GM18505 (cell line): Measurements from ENCODE around the gene SERPINA5.
"Not testable (repeated sequence)": the region's sequence is repeated elsewhere in the genome, so short reads cannot be mapped to it uniquely, and the experiment has no call there.

Experiments used
- ATAC-seq: cut with Tn5 transposase; IDR thresholded peaks from one replicate; pipeline ENCODE4 v1.9.1; 2021; ENCODE audit not compliant: unreplicated experiment
- POLR2A ChIP-seq: IDR thresholded peaks from 4 replicates; pipeline ENCODE4 v1.6.1; 2011; ENCODE audit warnings: borderline replicate concordance; ENCODE audit not compliant: insufficient read depth, insufficient read length; ENCODE audit errors: extremely low read depth

SERPINA5 gene

DNA sequence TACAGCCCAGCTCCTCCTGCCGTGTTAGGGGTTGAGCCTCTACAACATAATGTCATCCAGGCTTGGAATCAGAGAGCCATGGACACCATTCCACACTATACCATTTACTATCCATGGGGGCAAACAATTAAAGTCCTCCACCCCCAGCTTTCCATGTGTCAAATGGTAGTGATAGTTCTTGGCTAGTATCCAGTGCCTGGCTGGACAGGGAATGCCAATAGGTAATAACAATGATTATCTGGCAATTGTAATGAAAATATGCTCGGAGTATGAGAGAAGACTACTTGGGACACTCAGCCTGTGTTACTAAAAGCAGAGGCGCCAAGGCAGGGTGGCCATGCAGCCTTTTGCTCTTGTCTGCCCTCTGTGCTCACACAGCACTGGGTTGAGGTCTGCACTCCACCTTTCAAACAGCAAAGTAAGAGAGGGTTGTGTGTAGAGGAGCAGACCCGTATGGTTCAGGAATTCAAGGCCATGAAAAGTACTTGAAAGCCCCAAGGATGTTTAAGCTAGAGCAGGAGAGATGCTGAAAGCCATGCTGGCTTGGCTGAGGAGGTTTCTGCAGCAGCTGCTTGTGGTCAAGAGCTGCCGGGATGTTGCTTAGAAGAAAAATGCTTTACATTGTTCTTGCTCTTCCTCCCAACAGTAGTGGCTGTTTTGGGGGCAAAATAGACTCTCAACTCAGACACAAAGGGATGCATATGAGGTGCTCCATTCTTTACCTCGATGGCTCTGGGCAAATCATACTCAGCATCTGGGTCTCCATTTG is 41.6 kb downstream of the SERPINA5 start:
- ATAC-seq, result no peak
- TF ChIP-seq POLR2A, result no peak

DNA sequence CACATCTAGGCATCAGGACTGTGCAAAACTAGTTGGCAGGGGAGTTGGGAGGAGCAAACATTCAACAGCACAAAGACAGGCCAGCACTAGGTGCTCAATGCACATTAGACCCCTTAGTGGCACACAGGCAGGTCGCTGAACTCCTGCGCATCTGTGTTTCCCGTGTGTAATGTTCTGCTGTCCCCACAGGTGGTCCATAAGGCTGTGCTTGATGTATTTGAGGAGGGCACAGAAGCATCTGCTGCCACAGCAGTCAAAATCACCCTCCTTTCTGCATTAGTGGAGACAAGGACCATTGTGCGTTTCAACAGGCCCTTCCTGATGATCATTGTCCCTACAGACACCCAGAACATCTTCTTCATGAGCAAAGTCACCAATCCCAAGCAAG is 42.2 kb downstream of the SERPINA5 start:
- no peak for ATAC-seq
- no peak for TF ChIP-seq POLR2A

DNA sequence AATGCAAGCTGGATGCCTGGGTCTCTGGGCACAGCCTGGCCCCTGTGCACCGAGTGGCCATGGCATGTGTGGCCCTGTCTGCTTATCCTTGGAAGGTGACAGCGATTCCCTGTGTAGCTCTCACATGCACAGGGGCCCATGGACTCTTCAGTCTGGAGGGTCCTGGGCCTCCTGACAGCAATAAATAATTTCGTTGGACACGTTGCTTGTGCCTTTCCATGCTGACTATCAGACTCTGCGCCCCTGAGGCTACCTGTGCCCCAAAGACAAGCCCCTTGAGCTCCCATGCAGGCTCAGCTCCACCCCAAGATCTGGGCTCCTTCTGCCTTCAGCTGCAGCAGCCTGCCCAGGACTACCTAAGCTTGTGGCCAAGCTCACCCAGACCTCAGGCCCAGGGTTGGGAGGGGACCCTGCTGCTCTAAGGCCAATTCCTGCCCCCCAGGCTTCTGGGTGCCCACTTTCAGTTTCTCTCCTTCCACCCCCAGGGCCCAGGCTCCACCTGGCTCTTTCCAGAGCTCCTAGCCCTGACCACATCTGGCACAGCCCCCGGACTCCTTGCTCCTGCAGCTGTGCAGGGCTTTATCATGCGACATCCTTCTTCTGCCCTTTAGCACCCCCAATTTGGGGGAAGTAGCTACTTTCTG is 42.8 kb downstream of the SERPINA5 start:
- no peak for TF ChIP-seq POLR2A
- no peak for ATAC-seq

DNA sequence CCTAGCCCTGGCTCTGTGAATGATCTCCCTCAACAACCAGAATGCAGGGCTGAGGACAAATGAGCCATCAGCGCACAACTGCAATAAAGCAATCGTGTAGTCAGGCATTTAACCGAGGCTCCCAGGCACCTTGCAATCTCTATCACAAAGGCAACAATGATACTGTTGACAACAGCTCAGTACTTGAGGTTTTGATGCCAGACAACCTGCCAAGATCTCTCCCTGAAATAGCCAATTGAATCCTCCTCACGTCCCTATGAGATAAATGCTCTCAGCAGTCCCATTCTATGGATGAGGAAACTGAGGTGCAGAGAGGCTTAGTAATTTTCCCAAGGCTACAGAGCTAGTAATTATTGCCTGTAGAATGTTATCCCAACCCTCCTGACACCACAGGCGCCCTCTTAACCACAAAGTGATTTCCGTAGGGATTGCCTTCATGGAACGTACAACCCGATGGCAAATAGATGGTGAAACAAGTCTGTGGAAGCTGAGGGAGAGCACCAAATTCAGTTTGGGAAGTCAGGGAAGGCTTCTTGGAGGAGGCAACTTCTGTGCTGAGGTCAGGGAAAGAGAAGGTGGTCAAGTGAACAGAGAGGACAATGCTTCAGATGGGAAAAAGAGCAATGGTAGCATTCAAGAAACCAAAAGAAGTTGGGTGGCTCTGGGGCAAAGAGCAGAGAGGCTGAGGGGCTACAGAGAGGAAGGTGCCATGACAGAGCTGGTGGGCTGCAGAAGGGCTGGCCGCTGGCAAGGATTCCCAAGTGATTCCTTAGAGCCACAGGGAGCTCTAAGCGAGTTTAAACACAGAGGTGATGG is 43.5 kb downstream of the SERPINA5 start:
- no peak for ATAC-seq
- no peak for TF ChIP-seq POLR2A

DNA sequence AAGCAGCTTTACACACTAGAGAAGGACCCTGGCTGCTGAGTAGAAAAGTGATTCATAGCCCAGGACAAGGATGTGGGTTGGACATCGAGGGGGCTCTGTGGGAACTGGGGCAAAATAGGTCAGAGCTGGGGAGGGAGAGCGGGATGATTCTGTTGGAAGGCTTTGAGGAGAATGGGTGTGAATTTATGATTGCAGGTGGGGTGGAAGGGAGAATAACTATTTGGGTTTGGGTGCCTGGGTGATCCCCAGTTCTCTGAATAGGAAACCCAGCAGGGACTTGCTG is 44.1 kb downstream of the SERPINA5 start:
- no peak for TF ChIP-seq POLR2A
- no peak for ATAC-seq

DNA sequence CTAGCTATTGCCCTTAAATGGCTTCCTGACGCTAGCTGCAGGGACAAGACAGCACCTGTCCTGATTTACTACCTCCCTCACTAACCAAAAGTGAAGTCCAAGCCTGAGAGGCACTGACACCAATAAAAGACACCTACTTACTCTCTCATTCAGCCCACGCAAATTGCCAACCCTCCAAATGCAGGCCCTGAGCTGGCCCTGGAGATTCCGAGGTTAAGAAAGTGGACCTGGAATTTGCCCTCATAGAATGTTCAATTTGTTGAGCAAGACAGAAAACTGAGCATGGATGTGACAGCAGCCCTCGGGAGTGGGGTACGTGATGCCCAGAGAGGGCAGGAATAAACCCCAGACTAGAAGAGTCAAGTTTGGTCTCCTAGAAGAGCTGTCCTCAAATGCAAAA is 47.4 kb downstream of the SERPINA5 start:
- no peak for TF ChIP-seq POLR2A
- ATAC-seq, result no peak

DNA sequence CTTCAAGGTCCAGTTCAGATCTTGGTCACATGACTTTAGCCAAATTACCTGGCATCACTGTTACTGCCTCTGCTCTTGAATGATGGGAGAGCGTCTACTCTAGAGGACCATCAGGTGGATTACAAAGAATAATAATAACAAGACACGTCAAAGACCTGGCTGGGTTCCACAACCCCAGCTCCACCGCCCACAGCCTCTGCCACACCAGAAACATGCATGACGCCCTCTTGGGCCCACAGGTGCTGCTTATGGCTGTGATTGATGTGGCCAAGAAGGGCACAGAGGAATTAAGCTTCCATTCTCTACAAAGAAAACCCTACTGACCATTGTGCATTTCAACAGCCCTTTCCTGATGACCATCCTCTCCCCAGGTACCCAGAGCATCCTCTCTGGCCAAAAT is 49.2 kb downstream of the SERPINA5 start:
- no peak for ATAC-seq
- TF ChIP-seq POLR2A, result no peak

DNA sequence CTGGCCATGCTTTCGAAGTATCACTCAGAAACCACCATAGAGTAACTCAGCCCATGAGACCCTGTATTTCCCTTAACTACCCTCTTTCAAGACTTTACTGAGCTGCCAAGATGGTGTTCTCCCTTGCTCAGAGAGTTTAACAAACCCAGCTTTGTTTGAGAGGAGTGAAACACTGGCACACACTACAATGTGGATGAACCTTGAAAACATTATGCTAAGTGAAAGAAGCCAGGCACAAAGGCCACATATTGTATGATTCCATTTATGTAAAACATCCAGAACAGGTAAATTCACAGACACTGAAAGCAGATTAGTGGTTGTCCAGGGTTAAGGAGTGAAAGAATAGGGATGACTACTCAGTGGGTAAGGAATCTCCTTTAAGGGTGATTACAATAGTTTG is 49.8 kb downstream of the SERPINA5 start:
- no peak for ATAC-seq
- TF ChIP-seq POLR2A, result no peak

DNA sequence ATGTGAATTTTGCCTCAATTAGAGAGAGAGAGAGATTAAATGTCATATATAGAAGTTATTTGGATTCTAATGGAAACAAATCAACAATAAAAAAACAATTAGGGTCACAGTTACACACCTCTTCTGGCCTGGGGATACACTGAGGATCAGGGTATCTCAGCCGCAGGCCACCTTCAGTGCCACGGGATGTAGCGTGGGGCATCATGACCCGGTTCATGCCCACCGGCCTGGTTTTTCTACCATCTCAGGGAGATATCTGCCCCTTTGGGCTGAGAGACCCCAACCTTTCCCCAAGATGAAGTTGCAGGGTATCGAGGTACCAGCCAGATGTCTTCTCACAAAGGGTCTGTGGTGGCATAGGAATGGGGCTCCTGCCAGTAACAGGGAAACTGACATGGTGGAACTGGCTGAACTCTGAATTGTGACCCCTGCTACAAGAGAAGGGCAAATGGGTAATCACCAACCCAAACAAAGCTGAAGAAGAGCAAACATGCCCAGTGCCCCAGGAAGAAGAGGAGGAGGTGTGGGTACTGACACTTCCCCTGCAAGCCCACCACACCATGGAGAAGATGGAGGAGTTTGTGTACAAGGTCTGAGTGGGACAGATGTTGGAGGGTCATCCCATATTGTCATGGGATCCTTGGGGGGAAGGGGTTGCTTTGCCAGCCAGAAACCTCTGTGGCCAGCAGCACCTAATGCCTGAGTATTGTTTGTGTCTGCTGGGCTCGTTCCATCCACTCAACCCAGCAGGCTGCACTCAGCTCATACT is 50.5 kb downstream of the SERPINA5 start:
- TF ChIP-seq POLR2A, result no peak
- no peak for ATAC-seq

DNA sequence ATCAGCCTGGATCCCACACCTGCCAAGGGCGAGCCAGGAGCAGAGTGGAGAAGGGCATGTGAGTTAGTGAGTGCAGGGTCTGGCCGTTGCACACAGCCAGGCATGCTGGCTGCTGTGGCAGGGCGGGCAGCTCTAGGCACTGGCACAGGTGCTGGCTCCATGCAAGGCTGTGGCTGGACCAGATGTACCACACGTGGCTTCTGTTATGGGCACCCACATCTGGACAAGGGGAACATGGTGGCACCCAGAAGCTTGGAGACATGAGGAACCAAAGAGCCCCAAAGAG is 51.0 kb downstream of the SERPINA5 start:
- no peak for ATAC-seq
- no peak for TF ChIP-seq POLR2A

DNA sequence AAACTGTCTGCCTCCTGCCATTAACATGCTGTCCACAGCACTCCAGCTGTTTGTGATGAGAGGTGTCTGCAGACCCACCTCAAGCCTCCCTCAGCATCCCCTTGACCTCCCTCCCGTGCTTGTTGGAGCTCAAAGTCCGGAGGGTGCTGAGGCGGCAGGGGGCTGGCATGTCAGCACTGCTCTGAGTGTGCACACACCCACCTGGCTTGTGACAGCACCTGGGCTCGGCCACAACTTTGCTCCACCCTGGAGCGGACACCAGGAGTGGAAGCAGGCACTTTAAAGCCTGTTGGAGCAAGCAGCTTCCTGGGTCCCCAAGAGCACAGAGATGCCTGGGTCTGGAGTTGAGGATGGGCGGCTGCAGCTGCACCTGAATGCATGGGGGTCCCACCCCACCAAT is 51.9 kb downstream of the SERPINA5 start:
- no peak for TF ChIP-seq POLR2A
- no peak for ATAC-seq

DNA sequence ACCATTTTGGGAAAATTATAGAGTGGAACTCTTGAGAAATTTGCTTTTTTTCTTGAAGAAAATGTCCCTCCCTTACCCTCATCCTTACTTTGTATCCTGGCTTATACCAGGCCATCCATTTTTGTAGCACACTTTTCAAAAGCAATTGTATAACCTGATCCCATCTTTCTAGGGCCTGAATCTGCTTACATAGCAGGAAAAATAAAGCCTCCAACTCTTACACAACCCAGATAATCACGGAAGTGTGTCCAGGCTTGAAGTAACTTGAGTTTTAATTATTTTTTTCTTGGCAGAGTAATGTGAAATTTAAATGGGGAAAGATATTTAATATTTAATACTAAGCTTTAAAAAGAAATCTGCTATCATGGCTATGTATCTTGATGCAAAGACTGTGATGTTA is 53.9 kb downstream of the SERPINA5 start:
- no peak for TF ChIP-seq POLR2A
- no peak for ATAC-seq

DNA sequence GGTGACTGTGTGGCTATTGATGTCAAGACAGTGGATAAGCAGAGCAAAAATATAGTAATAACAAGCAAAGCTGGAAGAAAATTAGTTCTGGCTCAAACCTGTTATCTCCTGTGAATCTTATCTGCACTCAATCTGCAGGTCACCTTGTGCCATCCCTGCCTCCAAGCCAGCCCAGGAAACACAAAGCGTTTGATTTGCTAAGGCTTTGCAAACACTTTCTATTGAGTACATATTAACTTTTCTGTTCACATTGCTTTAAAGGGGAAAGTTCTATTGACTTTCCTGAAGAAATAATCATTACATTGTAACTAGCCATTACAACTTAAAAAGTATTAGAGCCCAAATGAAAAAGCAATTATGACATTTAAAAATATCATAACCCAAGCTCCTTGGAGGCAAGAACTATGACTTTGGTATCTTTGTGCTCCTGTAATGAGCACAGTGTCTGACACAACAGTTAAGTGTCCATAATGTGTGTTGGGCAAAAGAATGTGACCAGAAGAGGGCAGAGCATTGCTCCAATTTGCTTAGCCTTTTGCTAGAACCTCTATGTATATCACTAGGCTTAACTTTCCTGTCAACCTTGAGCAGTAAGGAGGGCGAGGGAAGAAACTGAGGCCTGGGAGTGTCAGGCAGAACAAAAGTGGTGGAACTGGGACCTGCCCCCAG is 55.7 kb downstream of the SERPINA5 start:
- no peak for ATAC-seq
- TF ChIP-seq POLR2A, result no peak

DNA sequence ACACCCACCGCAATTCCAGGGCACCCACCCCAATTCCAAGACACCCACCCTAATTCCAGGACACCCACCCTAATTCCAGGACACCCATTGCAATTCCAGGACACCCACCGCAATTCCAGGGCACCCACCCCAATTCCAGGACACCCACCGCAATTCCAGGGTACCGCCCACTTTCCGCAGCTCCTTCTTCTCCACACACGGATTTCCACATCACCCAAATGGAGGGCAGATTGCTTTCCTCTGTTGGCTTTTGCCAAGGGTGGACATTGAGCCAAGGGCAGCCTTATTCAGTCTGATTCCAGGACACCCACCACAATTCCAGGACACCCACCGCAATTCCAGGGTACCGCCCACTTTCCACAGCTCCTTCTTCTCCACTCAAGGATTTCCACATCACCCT is 56.6 kb downstream of the SERPINA5 start:
- ATAC-seq, result not testable (repeated sequence)

DNA sequence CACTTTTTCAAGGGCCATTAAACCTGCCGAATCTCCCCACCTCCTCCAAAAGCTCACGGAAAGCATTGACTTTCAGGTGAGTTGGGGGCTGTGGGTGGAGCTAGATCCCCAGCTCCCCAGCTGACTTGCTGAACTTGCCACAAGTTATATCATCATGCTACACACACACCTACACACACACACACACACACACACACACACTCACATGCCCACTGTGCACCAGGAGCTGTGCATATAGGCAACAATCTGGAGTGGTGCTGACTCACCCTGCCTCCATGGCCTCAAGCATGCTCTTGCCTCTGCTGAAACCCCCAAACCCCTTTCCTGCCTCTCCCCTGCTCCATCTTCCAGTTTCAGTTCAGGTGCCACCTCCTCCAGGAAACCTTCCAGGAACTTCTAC is 57.1 kb downstream of the SERPINA5 start:
- ATAC-seq, result no peak
- no peak for TF ChIP-seq POLR2A
